PC-9 (cell line): ENCODE measurements around the gene MORN3. TPM values are rescaled to one million over a fixed set of nuclear protein-coding genes. Genes with fewer than 3 reads are reported as not detected.
"Not testable (repeated sequence)": the region's sequence is repeated elsewhere in the genome, so short reads cannot be mapped to it uniquely, and the experiment has no call there.

Experiments used
- BruUV-seq: library from RNA; stranded (reverse); fragments of 400-500 nt; replicated peaks from 2 replicates; lab custom pipeline; 2021; lab: Mats Ljungman, UMichigan
- CTCF ChIA-PET: fragments of 300-600 bp; sonication (Branson Sonifier 250); formaldehyde crosslinking; loops from one replicate; lab custom pipeline; 2022; ENCODE audit warnings: antibody characterized with exemption; lab: Charles Lee
- POLR2A ChIA-PET: fragments of 300-600 bp; sonication (Branson Sonifier 250); formaldehyde crosslinking; loops from one replicate; lab custom pipeline; 2022; ENCODE audit warnings: antibody characterized with exemption; ENCODE audit not compliant: unreplicated experiment; lab: Charles Lee
- DNase-seq, 2 experiments: peaks; one replicate each; pipeline versions ENCODE4 v3.0.0 to v3.0.0-alpha.2; 2015 to 2022; ENCODE audit warnings: mixed read lengths in 1 of 2
- H2AFZ ChIP-seq: fragments of 200-600 bp; sonication (generic); 2 replicates; pipeline ENCODE4 v1.8.1; 2017; ENCODE audit warnings: antibody characterized with exemption
- H3F3A ChIP-seq: fragments of 200-600 bp; sonication (generic); 2 replicates; pipeline ENCODE4 v1.8.1; 2017; ENCODE audit warnings: antibody characterized with exemption, mild to moderate bottlenecking, low read depth; ENCODE audit not compliant: insufficient read depth
- H3K27ac ChIP-seq: fragments of 200-600 bp; sonication (generic); 2 replicates; pipeline ENCODE4 v1.6.1; 2016; ENCODE audit warnings: mixed run types
- H3K27me3 ChIP-seq: fragments of 200-600 bp; sonication (generic); 2 replicates; pipeline ENCODE4 v1.6.1; 2016; ENCODE audit warnings: low read depth, mixed run types; ENCODE audit not compliant: insufficient read depth
- H3K36me3 ChIP-seq: fragments of 200-600 bp; sonication (generic); 2 replicates; pipeline ENCODE4 v1.6.1; 2016; ENCODE audit warnings: low read depth, mixed run types
- H3K4me1 ChIP-seq: fragments of 200-600 bp; sonication (generic); replicated peaks from 2 replicates; pipeline ENCODE4 v1.6.1; 2016; ENCODE audit warnings: mixed run types; ENCODE audit not compliant: insufficient read depth
- H3K4me2 ChIP-seq: fragments of 200-600 bp; sonication (generic); 2 replicates; pipeline ENCODE4 v1.6.1; 2017; ENCODE audit warnings: mixed run types
- H3K4me3 ChIP-seq: fragments of 200-600 bp; sonication (generic); 2 replicates; pipeline ENCODE4 v1.6.1; 2016; ENCODE audit warnings: mixed run types
- H3K79me2 ChIP-seq: fragments of 200-600 bp; sonication (generic); 2 replicates; pipeline ENCODE4 v1.6.1; 2017; ENCODE audit warnings: low read depth, mixed run types
- H3K9me2 ChIP-seq: fragments of 200-600 bp; sonication (generic); 2 replicates; pipeline ENCODE4 v1.8.1; 2017; ENCODE audit warnings: mild to moderate bottlenecking; ENCODE audit not compliant: insufficient read depth
- H3K9me3 ChIP-seq: fragments of 200-600 bp; sonication (generic); 2 replicates; pipeline ENCODE4 v1.8.1; 2016; ENCODE audit warnings: low read depth; ENCODE audit not compliant: insufficient read depth
- H4K20me1 ChIP-seq: fragments of 200-600 bp; sonication (generic); 2 replicates; pipeline ENCODE4 v1.8.1; 2017; ENCODE audit not compliant: insufficient read depth
- EZH2 ChIP-seq: fragments of 200-600 bp; sonication (generic); IDR thresholded peaks from 2 replicates; pipeline ENCODE4 v1.8.0; 2017; ENCODE audit warnings: antibody characterized with exemption, low read depth
- intact Hi-C: fragments of 100-400 bp; cut with micrococcal nuclease; formaldehyde crosslinking; loops from one replicate; pipeline ENCODE4 v1.10.0; 2022; ENCODE audit not compliant: unreplicated experiment
- total RNA-seq: library from RNA; stranded (reverse); gene quantifications from 2 replicates; pipeline ENCODE4 v1.2.3, GENCODE V29; 2021
- TF ChIP-seq, protein P1 (sequence below): fragments of 200-600 bp; sonication (generic); conservative IDR thresholded peaks from 2 replicates; pipeline ENCODE4 v1.6.1; 2017; ENCODE audit warnings: mixed run types, antibody characterized with exemption, mild to moderate bottlenecking, moderate library complexity

The MORN3 gene
- total RNA-seq, 1 experiment from 2014 or later, result 1.8 TPM

DNA sequence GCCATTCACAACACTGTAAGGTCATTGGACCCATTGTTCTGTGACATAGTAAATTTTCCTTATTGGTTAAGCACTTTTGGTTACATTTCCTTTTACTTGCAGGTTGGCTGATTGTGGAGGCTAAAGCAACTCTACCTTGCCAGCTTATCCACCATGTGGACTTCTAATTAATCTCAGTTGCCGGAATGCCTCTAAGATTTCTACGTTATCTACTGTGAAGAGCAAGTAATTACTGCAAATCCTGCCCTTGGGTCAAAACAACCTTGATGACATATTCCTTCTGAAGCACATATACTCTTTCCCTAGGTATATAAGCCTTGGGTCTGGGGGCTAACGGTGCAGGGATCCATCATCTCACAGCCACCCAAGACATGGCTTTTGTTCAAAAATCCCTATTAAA lies 19.5 kb upstream of the MORN3 start:
- DNase-seq, result no peak
- no peak overlapping the region for H3K4me3 ChIP-seq
- no peak overlapping the region for H2AFZ ChIP-seq
- H3K36me3 ChIP-seq, result no peaks in the 10 kb centered on the region
- H4K20me1 ChIP-seq, result no peaks in the 10 kb centered on the region
- TF ChIP-seq EZH2, result no peak
- TF ChIP-seq, protein P1, sequence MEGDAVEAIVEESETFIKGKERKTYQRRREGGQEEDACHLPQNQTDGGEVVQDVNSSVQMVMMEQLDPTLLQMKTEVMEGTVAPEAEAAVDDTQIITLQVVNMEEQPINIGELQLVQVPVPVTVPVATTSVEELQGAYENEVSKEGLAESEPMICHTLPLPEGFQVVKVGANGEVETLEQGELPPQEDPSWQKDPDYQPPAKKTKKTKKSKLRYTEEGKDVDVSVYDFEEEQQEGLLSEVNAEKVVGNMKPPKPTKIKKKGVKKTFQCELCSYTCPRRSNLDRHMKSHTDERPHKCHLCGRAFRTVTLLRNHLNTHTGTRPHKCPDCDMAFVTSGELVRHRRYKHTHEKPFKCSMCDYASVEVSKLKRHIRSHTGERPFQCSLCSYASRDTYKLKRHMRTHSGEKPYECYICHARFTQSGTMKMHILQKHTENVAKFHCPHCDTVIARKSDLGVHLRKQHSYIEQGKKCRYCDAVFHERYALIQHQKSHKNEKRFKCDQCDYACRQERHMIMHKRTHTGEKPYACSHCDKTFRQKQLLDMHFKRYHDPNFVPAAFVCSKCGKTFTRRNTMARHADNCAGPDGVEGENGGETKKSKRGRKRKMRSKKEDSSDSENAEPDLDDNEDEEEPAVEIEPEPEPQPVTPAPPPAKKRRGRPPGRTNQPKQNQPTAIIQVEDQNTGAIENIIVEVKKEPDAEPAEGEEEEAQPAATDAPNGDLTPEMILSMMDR, result no peak
- H3F3A ChIP-seq, result peaks cover 12% of the 10 kb centered on the region; the same call in 1 of the 2 replicates
- ChIA-PET CTCF (no interaction called here), POLR2A (interaction anchor here (0.6 kb wide), 1 partner anchor 425 kb away, joined by 5 read pairs; no protein-coding TSS in a partner anchor)
- no peaks in the 10 kb centered on the region for H3K9me3 ChIP-seq
- H3K9me2 ChIP-seq, result no peaks in the 10 kb centered on the region
- no peaks in the 10 kb centered on the region for H3K27me3 ChIP-seq
- intact Hi-C loops, result loop anchor here (10.0 kb wide), 1 partner anchor 624 kb away; no protein-coding TSS in a partner anchor
- no TSS peak for BruUV-seq
- no peak overlapping the region for H3K4me2 ChIP-seq
- no peak overlapping the region for H3K27ac ChIP-seq
- no peaks in the 10 kb centered on the region for H3K79me2 ChIP-seq
- H3K4me1 ChIP-seq, result peaks cover 4% of the 10 kb centered on the region; the same call in 1 of the 2 replicates

DNA sequence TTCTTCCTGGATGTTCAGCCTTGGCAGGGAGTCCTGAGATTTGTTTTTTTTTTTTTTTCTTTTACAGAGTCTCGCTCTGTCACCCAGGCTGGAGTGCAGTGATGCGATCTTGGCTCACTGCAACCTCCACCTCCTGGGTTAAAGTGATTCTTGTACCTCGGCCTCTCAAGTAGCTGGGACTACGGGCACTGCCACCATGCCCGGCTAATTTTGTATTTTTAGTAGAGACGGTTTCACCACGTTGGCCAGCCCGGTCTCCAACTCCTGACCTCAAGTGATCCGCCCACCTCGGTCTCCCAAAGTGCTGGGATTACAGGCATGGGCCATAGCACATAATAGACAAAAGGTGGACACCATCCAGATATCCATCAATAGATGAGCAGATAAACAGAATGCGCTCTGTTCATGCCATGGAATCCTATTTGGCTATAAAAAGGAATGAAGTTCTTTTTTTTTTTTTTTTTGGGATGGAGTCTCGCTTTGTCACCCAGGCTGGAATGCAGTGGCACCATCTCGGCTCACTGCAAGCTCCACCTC lies 10.3 kb upstream of the MORN3 start:
- H3K9me2 ChIP-seq, H3K9me3 ChIP-seq, H3K4me1 ChIP-seq, POLR2A ChIA-PET, H3K79me2 ChIP-seq, H3K4me3 ChIP-seq, H3K27ac ChIP-seq, H3K27me3 ChIP-seq, H3K4me2 ChIP-seq, DNase-seq, H3F3A ChIP-seq, H4K20me1 ChIP-seq, H3K36me3 ChIP-seq, H2AFZ ChIP-seq, BruUV-seq: not testable (repeated sequence)
- intact Hi-C loops, result loop anchor here (2.0 to 10.0 kb wide), 2 partner anchors 179 to 615 kb away; no protein-coding TSS in a partner anchor
- CTCF ChIA-PET, result interaction anchor here (1.1 kb wide), 1 partner anchor 127 kb away, joined by 3 read pairs; no protein-coding TSS in a partner anchor

DNA sequence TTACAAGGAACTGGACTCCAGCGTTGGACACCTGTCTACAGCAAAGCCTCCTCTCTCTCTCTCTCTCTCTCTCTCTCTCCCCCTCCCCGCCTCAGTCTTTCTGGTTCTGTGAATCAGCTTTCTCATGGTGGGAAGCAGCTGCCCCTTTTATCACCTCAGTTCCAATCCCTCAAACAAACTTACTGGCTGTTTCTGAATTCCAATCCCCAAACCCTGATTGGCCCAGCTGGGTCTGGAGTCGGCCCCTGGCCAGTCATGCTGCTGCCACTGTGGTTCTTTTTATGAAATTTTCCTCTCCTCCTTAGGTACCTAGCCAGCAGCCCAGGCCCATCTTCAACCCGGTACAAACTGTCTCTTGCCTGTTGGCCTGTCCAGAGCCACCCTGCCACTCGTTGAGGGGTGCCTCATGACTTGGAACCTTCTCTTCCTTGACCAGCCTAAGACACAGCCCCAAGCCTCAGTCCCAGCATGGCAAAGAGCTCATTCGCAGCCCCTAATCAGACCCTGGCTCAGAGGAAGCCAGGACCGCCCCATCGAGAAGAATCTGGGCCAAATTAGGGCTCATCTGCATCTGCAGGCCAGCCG lies 9.4 kb upstream of the MORN3 start:
- Histone ChIP-seq H3K36me3 (no peaks in the 10 kb centered on the region), H3K27me3 (no peaks in the 10 kb centered on the region), H4K20me1 (no peaks in the 10 kb centered on the region), H3K79me2 (no peaks in the 10 kb centered on the region), H3K9me3 (no peaks in the 10 kb centered on the region), H3K4me1 (no peaks in the 10 kb centered on the region), H3K9me2 (no peaks in the 10 kb centered on the region), H3K4me2 (no peak overlapping the region), H3K4me3 (no peak overlapping the region), H2AFZ (no peak overlapping the region), H3F3A (peaks cover 1% of the 10 kb centered on the region; the same call in 1 of the 2 replicates), H3K27ac (no peak overlapping the region)
- ChIA-PET CTCF (interaction anchor here (0.5 kb wide), 1 partner anchor 117 kb away, joined by 8 read pairs; no protein-coding TSS in a partner anchor), POLR2A (no interaction called here)
- intact Hi-C loops, result no loop called here
- TF ChIP-seq, protein P1, result no peak
- TF ChIP-seq EZH2, result no peak
- BruUV-seq, result no TSS peak
- no peak for DNase-seq
